Right ventricle myocardium superior (tissue), 1 donor: ENCODE data around the gene SUV39H2. TPM values are rescaled to one million over a fixed set of nuclear protein-coding genes. Genes with fewer than 3 reads are reported as not detected.

Source experiments
- ATAC-seq: fragments of 200-7000 bp; cut with Tn5 transposase; one replicate; pipeline ENCODE4 v1.9.1; 2020; ENCODE audit warnings: mild to moderate bottlenecking; ENCODE audit not compliant: poor library complexity
- DNase-seq: peaks from one replicate; pipeline ENCODE4 v3.0.0-alpha.2; 2020
- intact Hi-C: fragments of 100-400 bp; cut with DNase I; formaldehyde crosslinking; loops from one replicate; pipeline ENCODE4 v1.11.2; 2022
- long read RNA-seq: library from polyadenylated mRNA; unstranded; transcript quantifications from one replicate; pipeline ENCODE4 v2.0.0, GENCODE V29; 2021
- total RNA-seq: library from RNA; stranded (reverse); fragmentation: NEBNext Ultra II Directional; extraction: Animal tissue kit (Norgen Biotek cat#: 25700); gene quantifications from one replicate; pipeline ENCODE4 v1.2.1, GENCODE V29; 2021
- donor health status: DM: no; HTN: yes; CAD: no; lungs with severe emphysema.

SUV39H2 gene
- 4.1 TPM for total RNA-seq
- long read RNA-seq, partial matches to known transcripts = 0 of 4 reads
- long read RNA-seq, other reads (novel, unspliced or antisense) = 2 of 4 reads

DNA sequence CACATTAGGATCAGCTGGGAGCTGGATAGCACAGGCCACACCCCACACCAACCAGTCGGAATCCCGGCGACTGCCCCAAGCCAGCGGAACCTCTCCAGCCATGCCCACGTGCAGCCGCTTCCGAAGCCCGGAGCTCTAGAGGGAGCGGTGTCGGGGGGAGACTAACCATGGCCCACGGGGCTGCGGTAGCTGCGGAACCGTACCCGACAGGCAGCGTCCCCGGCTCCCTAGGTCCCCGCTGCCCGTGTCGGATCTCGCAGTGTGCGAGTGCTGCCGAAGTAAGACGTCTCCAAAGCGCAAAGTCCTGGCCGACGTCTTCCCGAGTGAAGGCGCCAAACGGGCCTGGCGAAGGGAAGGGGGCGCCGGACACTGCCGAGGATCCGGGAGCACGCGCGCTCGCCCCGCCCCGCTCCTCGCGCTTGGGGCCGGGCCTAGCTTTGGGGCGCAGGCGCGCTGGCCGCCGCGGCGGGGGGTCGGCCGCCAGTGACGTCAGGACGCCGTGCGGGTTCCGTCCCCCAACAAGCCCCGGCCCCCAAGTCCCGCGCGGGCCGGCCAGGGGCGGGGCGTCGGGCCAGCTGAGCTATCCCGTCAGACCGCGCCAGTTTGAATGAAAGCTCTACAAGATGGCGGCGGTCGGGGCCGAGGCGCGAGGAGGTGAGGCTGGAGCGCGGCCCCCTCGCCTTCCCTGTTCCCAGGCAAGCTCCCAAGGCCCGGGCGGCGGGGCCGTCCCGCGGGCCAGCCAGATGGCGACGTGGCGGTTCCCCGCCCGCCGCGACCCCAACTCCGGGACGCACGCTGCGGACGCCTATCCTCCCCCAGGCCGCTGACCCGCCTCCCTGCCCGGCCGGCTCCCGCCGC is at the start of gene SUV39H2:
TSS of gene SUV39H2 (plus strand) at position 601 of the 858 bp plus-strand sequence. CDS start at position 624, 23 bp downstream.
- intact Hi-C loops = loop anchor here (5.0 kb wide), 2 partner anchors 41 to 74 kb away; partner anchors contain the start of genes CDNF, DCLRE1C, HSPA14 and MSANTD7
- peak; percentile 99 for ATAC-seq
- peak; percentile 98 for DNase-seq

DNA sequence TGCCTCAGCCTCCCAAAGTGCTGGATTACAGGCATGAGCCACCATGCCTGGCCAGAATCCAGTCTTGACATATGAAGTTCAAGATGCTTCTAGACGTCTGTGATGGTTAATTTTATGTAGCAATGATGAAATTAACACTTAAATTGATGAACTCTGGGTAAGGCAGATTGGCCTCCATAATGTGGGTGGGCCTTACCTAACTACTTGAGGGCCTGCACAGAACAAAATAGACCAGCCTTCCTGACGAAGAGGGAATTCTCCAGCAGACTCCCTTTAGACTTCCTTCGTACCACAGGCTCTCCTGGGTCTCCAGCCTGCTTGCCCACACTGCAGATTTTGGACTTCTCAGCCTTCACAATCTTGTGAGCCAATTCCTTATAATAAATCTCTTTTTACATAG is 45.6 kb upstream of the SUV39H2 start:
- ATAC-seq = no peak
- no peak for DNase-seq
- intact Hi-C loops = no loop called here

DNA sequence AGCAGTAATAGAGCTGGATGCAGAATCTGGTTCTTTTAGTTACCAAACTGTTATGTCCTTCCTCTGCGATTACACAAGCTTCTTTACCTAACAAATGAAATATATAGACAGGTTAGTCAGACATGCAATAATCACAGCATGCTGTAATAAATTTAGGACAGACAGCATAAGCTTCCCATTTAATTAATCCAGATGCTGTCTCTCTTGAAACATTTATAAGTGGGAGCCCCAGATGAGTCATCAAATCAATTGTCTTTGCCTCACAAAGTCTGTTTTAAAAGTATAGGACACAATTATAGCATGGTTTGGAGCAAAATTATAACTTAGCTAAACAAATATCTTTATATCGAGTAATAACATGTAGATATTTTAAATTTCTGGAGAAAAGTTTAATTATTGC is 42.5 kb upstream of the SUV39H2 start:
- DNase-seq = no peak
- intact Hi-C loops = loop anchor here (5.0 kb wide), 1 partner anchor 41 kb away; the partner anchor contains the start of gene SUV39H2
- no peak for ATAC-seq

DNA sequence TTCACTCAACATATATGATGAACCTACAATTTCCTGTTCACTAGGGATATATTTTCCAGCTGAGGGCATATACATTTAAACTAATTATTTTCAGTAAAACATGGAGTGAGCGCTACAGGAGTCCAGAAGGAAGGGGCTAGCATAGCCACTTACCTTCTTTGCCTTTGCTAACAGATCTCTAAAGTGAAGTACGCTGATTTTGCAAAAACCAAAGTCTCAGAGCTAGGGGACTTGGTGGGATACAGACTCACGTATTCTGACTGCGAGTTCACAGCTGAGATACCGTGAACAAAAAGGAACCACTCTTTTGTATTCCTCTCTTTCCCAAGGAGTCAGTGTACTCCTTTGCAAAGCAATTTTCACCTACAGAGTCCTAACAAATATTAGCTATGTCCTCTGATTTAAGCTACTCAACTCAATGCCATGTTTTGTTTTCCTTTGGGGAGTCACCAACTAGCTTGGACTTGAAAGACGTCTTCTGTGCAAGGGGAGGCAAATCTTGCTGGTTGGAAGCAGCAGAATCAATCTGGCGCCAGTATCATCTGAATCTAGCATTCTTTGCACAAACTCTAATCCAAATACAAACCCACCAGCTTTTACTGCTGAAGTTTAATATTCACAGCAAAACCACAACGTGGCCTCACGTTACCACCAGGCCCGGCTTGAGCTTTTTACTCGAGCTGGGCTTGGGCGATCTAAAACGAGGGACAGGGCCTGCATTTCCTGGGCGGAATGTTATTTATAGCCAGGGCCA is 41.5 kb upstream of the SUV39H2 start:
- intact Hi-C loops = loop anchor here (5.0 kb wide), 1 partner anchor 40 kb away; the partner anchor contains the start of gene SUV39H2
- ATAC-seq = no peak
- DNase-seq = no peak

GRCh38 chr10:14837757-14838581 is 40.7 kb upstream of the SUV39H2 start, which contains the start of the genes CDNF, HSPA14 and MSANTD7:
Gene CDNF, minus strand, starts transcription at chr10:14838037. Its CDS starts 91 bp downstream, at chr10:14837946.
Gene HSPA14, plus strand, starts transcription at chr10:14838306. Its CDS starts 97 bp downstream, at chr10:14838403.
Gene MSANTD7, plus strand, starts transcription at chr10:14838306. Its CDS starts 3,979 bp downstream, at chr10:14842285.
- DNase-seq (peak; percentile 100), ATAC-seq (peak; percentile 99)
- intact Hi-C loops = loop anchor here (5.0 kb wide), 1 partner anchor 39 kb away; the partner anchor contains the start of gene SUV39H2

GRCh38 chr10:14838582-14839304 is 39.9 kb upstream of the SUV39H2 start:
- intact Hi-C loops = loop anchor here (5.0 kb wide), 1 partner anchor 39 kb away; the partner anchor contains the start of gene SUV39H2
- DNase-seq (peak; percentile 49), ATAC-seq (no peak)

- intact Hi-C loops = loop anchor here (5.0 kb wide), 1 partner anchor 38 kb away; the partner anchor contains the start of gene SUV39H2
- DNase-seq (no peak), ATAC-seq (no peak)
Measured at GRCh38 chr10:14839305-14839695, 39.4 kb upstream of the SUV39H2 start.

- intact Hi-C loops = no loop called here
- ATAC-seq = no peak
- no peak for DNase-seq
Measured at GRCh38 chr10:14840178-14840577, 38.5 kb upstream of the SUV39H2 start.

- DNase-seq (no peak), ATAC-seq (no peak)
- intact Hi-C loops = no loop called here
Measured at GRCh38 chr10:14843327-14843988, 35.2 kb upstream of the SUV39H2 start.

- DNase-seq = no peak
- ATAC-seq = no peak
- intact Hi-C loops = no loop called here
Measured at GRCh38 chr10:14844948-14845347, 33.7 kb upstream of the SUV39H2 start.

DNA sequence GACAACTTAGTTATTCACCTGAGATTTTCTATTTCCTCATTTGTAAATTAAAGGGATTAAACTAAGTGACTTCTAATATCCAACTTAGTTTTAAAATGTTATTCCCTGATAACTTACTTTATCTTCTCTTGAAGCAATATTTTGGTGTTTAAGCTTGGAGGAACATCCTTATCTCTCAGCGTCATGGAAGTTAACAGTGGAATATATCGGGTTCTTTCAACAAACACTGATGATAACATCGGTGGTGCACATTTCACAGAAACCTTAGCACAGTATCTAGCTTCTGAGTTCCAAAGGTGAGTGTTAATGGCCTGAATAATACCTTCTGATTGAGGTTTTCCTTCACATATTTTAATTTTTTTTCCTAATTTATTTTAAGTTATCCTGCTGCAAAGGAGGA is 26.4 kb upstream of the SUV39H2 start:
- intact Hi-C loops = no loop called here
- no peak for ATAC-seq

GRCh38 chr10:14855453-14855852 is 23.2 kb upstream of the SUV39H2 start:
- intact Hi-C loops = no loop called here
- ATAC-seq (no peak), DNase-seq (no peak)

More for the DNA sequence above, 26.4 kb upstream of the SUV39H2 start:
- DNase-seq = no peak

GRCh38 chr10:14858338-14858960 is 20.2 kb upstream of the SUV39H2 start:
- intact Hi-C loops = no loop called here
- ATAC-seq = no peak

DNA sequence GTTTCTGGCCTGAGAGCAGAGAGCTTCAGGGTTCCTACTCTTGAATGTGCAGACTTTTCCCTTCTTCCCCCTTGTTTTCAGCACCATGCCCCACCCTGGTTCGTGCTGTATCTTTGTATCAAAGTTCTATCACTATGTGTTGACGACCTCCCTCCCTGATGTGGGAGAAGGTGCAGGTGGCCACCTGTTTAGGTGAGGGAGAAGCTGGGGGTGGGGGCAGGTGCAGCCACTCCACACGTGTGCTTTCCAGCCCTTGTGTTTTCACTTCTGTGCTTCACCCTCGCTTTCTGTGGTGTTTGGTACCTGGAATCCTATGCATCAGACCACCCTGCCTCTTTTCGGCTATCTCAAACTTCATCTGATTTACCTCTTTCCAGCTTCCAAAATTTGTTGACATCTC is 19.6 kb upstream of the SUV39H2 start:
- ATAC-seq = no peak
- no peak for DNase-seq
- intact Hi-C loops = no loop called here

More at GRCh38 chr10:14858338-14858960, 20.2 kb upstream of the SUV39H2 start:
- DNase-seq = no peak

GRCh38 chr10:14859775-14860174 is 18.9 kb upstream of the SUV39H2 start:
- DNase-seq (no peak), ATAC-seq (no peak)
- intact Hi-C loops = no loop called here

GRCh38 chr10:14860791-14861190 is 17.9 kb upstream of the SUV39H2 start:
- intact Hi-C loops = no loop called here
- no peak for ATAC-seq
- no peak for DNase-seq
